Body of pancreas (tissue), 4 donors: Measurements from ENCODE around the gene KLHDC8B.

Experiments
- POLR2A ChIP-seq, 3 donors: fragments of 450-650 bp; IDR thresholded peaks; one replicate each; pipeline ENCODE4 v1.6.1; 2016; ENCODE audit warnings: antibody characterized with exemption in 3 of 3, mild to moderate bottlenecking in 2 of 3
- TF ChIP-seq, protein P1 (sequence below), 7 experiments: fragments of 450-650 bp in 4 of 7; fragments of 200-600 bp in 3 of 7; sonication (generic) in 3 of 7; IDR thresholded peaks; one replicate each; pipeline ENCODE4 v1.5.1; 2016 to 2019; ENCODE audit warnings: antibody characterized with exemption in 7 of 7

DNA sequence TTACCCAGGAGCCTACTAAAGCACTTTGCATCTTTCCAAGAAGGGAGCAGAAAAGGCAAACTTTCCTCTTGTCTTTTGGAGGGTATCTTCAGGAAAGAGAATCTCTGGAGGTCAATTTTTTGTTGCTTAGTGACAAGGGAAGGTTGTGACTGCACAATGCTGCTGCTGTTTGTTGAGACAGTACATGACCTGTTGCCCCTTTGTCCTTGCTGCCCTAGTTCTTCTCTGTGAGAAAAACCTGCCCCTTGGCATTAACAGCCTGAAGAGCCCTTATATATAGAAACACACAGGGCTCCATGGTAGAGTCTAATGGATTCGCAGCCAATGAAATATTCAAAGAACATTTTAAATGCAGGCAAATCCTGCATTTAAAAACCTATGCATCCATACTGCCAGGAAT is 20.3 kb downstream of the KLHDC8B start:
- TF ChIP-seq, protein P1, sequence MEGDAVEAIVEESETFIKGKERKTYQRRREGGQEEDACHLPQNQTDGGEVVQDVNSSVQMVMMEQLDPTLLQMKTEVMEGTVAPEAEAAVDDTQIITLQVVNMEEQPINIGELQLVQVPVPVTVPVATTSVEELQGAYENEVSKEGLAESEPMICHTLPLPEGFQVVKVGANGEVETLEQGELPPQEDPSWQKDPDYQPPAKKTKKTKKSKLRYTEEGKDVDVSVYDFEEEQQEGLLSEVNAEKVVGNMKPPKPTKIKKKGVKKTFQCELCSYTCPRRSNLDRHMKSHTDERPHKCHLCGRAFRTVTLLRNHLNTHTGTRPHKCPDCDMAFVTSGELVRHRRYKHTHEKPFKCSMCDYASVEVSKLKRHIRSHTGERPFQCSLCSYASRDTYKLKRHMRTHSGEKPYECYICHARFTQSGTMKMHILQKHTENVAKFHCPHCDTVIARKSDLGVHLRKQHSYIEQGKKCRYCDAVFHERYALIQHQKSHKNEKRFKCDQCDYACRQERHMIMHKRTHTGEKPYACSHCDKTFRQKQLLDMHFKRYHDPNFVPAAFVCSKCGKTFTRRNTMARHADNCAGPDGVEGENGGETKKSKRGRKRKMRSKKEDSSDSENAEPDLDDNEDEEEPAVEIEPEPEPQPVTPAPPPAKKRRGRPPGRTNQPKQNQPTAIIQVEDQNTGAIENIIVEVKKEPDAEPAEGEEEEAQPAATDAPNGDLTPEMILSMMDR (IDR thresholded peaks at IDR 0.05), result no peak
- TF ChIP-seq POLR2A (IDR thresholded peaks at IDR 0.05), result no peak
